ENCODE results near the gene BCL2L15. TPM values are rescaled to one million over a fixed set of nuclear protein-coding genes. Genes with fewer than 3 reads are reported as not detected.

BCL2L15 gene
- total RNA-seq, 4 donors from 2014 or later = 0.11 to 1.7 (median 0.78) TPM; not detected in 1

DNA sequence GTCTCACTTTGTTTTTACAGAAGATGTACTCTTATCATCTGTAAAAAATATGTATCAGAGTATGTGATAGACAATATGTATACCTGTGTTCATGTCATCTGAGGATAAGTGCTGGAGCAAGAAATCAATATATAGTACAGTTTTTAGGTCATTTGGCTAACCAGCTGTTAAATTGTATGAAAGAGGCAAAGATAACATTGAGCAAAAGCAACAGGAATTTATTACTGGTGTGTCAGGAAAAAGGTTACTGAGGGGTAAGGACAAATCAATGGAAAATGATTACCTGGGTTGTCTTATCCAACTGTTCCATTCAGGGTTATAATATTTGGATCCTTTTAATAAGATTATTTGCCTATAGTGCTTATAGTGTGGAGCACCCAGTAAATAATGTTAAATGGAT lies 46.6 kb upstream of the BCL2L15 start:
- DNase-seq (ENCODE audit: extremely low spot score) = no peak
- intact Hi-C loops (cut with DNase I) = no loop called here
- H3K27me3 ChIP-seq = no peaks in the 10 kb centered on the region
- H3K4me1 ChIP-seq = peaks cover 44 to 76% (median 68%) of the 10 kb centered on the region in 4 donors
- no peaks in the 10 kb centered on the region for H3K9me3 ChIP-seq
- H3K4me3 ChIP-seq = no peak overlapping the region
- H3K27ac ChIP-seq (replicated peaks in 1 of 4) = no peak overlapping the region
- TF ChIP-seq, protein P1, sequence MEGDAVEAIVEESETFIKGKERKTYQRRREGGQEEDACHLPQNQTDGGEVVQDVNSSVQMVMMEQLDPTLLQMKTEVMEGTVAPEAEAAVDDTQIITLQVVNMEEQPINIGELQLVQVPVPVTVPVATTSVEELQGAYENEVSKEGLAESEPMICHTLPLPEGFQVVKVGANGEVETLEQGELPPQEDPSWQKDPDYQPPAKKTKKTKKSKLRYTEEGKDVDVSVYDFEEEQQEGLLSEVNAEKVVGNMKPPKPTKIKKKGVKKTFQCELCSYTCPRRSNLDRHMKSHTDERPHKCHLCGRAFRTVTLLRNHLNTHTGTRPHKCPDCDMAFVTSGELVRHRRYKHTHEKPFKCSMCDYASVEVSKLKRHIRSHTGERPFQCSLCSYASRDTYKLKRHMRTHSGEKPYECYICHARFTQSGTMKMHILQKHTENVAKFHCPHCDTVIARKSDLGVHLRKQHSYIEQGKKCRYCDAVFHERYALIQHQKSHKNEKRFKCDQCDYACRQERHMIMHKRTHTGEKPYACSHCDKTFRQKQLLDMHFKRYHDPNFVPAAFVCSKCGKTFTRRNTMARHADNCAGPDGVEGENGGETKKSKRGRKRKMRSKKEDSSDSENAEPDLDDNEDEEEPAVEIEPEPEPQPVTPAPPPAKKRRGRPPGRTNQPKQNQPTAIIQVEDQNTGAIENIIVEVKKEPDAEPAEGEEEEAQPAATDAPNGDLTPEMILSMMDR (IDR thresholded peaks at IDR 0.05) = no peak
- TF ChIP-seq POLR2AphosphoS5 (IDR thresholded peaks at IDR 0.05) = no peak
- TF ChIP-seq EP300 (IDR thresholded peaks at IDR 0.05) = no peak
- TF ChIP-seq POLR2A (IDR thresholded peaks at IDR 0.05; ENCODE audit: low read depth) = no peak
- H3K36me3 ChIP-seq = no peaks in the 10 kb centered on the region

DNA sequence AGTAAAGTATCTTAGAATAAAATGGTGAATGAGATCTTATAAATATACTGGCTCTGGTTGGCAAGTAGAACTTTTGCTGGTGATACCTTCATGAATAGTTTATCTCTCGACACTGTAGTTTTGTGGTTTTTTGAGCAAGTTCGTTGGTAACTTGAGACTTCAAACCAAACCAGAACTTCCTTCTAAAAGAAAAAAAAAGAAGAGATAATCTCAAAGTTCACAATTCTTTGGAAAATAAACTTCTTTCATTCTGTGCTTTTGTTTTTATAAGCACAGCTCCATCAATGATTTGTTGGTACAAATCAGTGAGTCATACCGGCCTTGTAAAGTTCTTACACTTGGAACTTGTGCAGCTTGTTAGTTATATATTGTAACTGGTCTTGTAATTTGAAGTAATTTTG lies 44.1 kb upstream of the BCL2L15 start:
- DNase-seq (ENCODE audit: extremely low spot score) = no peak
- Histone ChIP-seq H3K4me3 (peak overlapping the region; percentile 74 to 97 (median 84)), H3K4me1 (peaks cover 47 to 68% (median 59%) of the 10 kb centered on the region in 4 donors), H3K36me3 (no peaks in the 10 kb centered on the region), H3K27ac (replicated peaks in 1 of 4) (peak overlapping the region; percentile 90 to 98 (median 94)), H3K27me3 (no peaks in the 10 kb centered on the region), H3K9me3 (no peaks in the 10 kb centered on the region)
- 27% methylated on average over 3 of the region's 3 CpGs for WGBS
- TF ChIP-seq POLR2AphosphoS5 (IDR thresholded peaks at IDR 0.05) (no peak), EP300 (IDR thresholded peaks at IDR 0.05) (no peak), POLR2A (IDR thresholded peaks at IDR 0.05; ENCODE audit: low read depth) (no peak)
- TF ChIP-seq, protein P1 (IDR thresholded peaks at IDR 0.05) = no peak
- intact Hi-C loops (cut with DNase I) = no loop called here

DNA sequence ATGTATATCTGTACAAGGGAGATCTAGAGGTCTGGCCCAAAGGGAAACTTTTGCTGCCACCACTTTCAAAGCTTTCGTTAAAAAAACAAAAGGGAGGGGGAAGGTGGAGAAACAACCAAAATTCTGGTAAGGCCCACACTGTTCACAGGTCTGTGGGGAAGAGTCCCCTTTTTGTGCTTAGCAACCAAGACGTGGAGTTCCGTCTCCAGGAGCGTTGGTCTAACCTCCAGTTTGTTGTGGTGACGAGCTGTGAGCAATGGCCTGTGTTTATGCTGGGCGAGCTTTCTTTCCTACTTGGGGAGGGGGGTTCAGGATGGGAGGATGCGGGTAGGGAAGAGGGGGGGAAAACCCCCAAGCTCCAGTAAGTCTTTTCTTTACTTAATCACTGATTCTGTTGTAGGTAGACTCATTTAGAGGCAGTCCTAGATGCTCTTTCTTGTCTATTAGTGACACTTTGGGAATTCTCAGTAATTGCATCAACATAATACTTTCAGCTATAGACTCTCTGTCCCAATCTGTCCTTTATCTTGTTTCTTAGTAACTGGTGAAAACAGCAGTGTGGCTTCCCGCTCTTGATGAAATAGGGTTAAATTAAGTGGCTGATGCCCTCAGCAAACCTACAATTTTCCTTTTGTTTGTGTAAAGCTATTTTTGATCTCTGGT lies 43.2 kb upstream of the BCL2L15 start:
- peaks cover 47 to 64% (median 58%) of the 10 kb centered on the region in 4 donors for H3K4me1 ChIP-seq
- H3K4me3 ChIP-seq = peak overlapping the region; percentile 74 to 97 (median 84)
- TF ChIP-seq, protein P1 (IDR thresholded peaks at IDR 0.05) = no peak
- TF ChIP-seq EP300 (IDR thresholded peaks at IDR 0.05) (no peak), POLR2A (IDR thresholded peaks at IDR 0.05; ENCODE audit: low read depth) (no peak), POLR2AphosphoS5 (IDR thresholded peaks at IDR 0.05) (no peak)
- no peak for DNase-seq (ENCODE audit: extremely low spot score)
- H3K36me3 ChIP-seq = no peaks in the 10 kb centered on the region
- H3K9me3 ChIP-seq = no peaks in the 10 kb centered on the region
- 2% methylated on average over 8 of the region's 8 CpGs for WGBS
- peak overlapping the region; percentile 90 to 98 (median 94) for H3K27ac ChIP-seq (replicated peaks in 1 of 4)
- H3K27me3 ChIP-seq = no peaks in the 10 kb centered on the region
- intact Hi-C loops (cut with DNase I) = no loop called here

DNA sequence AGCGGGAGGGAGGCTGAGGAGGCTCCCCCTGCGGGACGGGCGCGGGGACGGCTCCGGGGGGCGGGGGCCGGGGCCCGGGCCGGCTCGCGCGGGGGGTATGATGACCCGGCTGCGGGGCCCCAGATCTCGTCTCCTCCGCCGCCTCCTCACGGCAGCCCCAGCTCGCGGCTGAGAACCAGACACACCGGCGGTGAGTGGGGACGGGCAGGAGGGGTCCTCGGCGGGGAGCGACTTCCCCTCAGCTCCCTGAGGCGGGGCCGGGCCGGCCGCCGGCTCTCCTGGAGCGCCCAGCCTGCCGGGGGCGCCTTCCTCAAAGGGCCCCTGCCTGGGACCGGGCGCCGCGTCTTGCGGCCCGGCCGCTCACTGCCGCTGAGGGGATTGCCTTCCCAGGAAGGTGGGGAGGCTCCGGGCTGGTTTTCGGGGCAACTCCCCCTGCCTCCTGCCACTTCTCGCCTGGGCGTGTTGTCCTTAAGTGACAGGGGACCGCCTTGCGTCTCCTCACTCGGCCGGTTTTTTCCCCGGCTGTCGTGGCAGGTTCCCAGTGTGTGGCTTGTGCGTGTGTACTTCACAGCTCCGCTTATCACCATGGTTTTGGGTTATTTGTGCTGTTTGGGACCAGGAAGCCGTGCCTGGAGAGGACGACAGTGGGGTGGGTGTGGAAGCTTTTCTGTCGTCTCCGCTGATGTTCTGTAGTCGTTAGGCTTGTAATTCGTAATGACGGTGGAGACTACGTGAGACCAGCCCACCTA lies 42.5 kb upstream of the BCL2L15 start:
- H3K27ac ChIP-seq (replicated peaks in 1 of 4) = peak overlapping the region; percentile 90 to 98 (median 94)
- no peaks in the 10 kb centered on the region for H3K36me3 ChIP-seq
- H3K9me3 ChIP-seq = no peaks in the 10 kb centered on the region
- TF ChIP-seq, protein P1 (IDR thresholded peaks at IDR 0.05) = no peak
- no peak for TF ChIP-seq POLR2A (IDR thresholded peaks at IDR 0.05; ENCODE audit: low read depth)
- no peak for TF ChIP-seq EP300 (IDR thresholded peaks at IDR 0.05)
- no peak for TF ChIP-seq POLR2AphosphoS5 (IDR thresholded peaks at IDR 0.05)
- intact Hi-C loops (cut with DNase I) = loop anchor here (1.0 kb wide), 1 partner anchor 25 kb away; the partner anchor contains the start of gene DCLRE1B
- 0% methylated on average over 8 of the region's 64 CpGs for WGBS
- no peak for DNase-seq (ENCODE audit: extremely low spot score)
- H3K27me3 ChIP-seq = no peaks in the 10 kb centered on the region
- peak overlapping the region; percentile 74 to 97 (median 84) for H3K4me3 ChIP-seq
- peaks cover 46 to 62% (median 58%) of the 10 kb centered on the region in 4 donors for H3K4me1 ChIP-seq

All from esophagus muscularis mucosa (tissue), 4 donors.